Measurements from ENCODE around the gene SLC12A9. TPM values are rescaled to one million over a fixed set of nuclear protein-coding genes. Genes with fewer than 3 reads are reported as not detected.
"Not testable (repeated sequence)": the region's sequence is repeated elsewhere in the genome, so short reads cannot be mapped to it uniquely, and the experiment has no call there.

SLC12A9 gene
- total RNA-seq, 1 experiment from 2014 or later = 29.9 TPM

DNA sequence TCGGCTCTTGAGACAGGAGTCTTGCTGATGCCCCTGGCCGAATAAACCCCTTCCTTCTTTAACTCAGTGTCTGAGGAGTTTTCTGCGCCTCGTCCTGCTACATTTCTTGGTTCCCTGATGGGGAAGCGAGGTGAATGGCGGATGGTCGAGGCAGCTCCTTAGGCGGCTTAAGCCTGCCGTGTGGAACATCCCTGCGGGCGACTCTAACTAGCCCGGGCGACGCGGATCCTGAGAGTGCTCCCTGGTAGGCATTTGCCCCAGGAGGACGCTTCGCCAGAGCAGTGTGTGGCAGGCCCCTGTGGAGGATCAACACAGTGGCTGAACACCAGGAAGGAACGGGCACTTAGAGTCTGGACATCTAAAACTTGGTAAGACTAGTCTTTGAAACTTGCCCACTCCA lies 13.2 kb upstream of the SLC12A9 start:
- no TSS peak for BruUV-seq (replicated peaks)
- Mint-ChIP-seq H3K27me3 (ENCODE audit: unreplicated experiment) (no peaks in the 10 kb centered on the region), H3K4me3 (ENCODE audit: low read depth, unreplicated experiment) (no peak overlapping the region), H3K4me1 (ENCODE audit: low read depth, unreplicated experiment) (peaks cover 12% of the 10 kb centered on the region), H3K27ac (ENCODE audit: unreplicated experiment) (no peak overlapping the region), H3K36me3 (ENCODE audit: insufficient read depth, unreplicated experiment) (peaks cover 19% of the 10 kb centered on the region), H3K9me3 (ENCODE audit: low read depth, unreplicated experiment) (no peaks in the 10 kb centered on the region)
- intact Hi-C loops (cut with micrococcal nuclease; ENCODE audit: unreplicated experiment) = no loop called here
- CTCF ChIA-PET = no interaction called here
- no peak for DNase-seq
- TF ChIP-seq, protein P1, sequence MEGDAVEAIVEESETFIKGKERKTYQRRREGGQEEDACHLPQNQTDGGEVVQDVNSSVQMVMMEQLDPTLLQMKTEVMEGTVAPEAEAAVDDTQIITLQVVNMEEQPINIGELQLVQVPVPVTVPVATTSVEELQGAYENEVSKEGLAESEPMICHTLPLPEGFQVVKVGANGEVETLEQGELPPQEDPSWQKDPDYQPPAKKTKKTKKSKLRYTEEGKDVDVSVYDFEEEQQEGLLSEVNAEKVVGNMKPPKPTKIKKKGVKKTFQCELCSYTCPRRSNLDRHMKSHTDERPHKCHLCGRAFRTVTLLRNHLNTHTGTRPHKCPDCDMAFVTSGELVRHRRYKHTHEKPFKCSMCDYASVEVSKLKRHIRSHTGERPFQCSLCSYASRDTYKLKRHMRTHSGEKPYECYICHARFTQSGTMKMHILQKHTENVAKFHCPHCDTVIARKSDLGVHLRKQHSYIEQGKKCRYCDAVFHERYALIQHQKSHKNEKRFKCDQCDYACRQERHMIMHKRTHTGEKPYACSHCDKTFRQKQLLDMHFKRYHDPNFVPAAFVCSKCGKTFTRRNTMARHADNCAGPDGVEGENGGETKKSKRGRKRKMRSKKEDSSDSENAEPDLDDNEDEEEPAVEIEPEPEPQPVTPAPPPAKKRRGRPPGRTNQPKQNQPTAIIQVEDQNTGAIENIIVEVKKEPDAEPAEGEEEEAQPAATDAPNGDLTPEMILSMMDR (IDR thresholded peaks at IDR 0.05; ENCODE audit: unreplicated experiment) = no peak

DNA sequence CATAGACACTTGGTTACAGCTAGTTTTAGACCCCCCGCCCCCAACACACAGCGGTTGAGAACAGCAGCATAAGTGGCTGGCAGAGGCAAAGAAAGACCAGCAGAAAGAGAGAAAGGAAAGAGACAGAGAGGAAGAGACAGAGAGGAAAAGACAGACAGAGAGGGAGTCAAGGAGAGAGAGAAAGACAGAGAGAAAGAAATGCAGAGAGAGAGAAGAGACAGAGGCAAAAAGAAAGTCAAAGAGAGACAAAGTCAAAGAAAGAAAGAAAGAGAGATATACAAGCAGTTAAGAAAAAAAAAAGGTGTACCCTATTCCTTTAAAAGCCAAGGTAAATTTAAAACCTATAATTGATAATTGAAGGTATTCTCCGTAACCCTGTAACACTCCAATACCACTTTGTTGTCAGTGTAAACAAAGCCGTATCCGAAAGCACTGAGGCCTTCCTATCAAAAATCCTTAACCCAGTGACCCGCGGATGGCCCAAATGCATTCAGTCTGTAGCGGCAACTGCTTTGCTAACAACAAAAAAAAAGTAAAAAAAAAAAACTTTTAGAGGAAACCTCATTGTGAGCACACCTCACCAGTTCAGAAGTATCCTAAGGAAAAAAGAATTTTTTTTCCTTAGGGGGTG lies 11.9 kb upstream of the SLC12A9 start:
- Mint-ChIP-seq H3K27me3 (ENCODE audit: unreplicated experiment) (no peaks in the 10 kb centered on the region), H3K4me1 (ENCODE audit: low read depth, unreplicated experiment) (peaks cover 5% of the 10 kb centered on the region), H3K27ac (ENCODE audit: unreplicated experiment) (no peak overlapping the region), H3K9me3 (ENCODE audit: low read depth, unreplicated experiment) (no peaks in the 10 kb centered on the region), H3K4me3 (ENCODE audit: low read depth, unreplicated experiment) (no peak overlapping the region), H3K36me3 (ENCODE audit: insufficient read depth, unreplicated experiment) (peaks cover 13% of the 10 kb centered on the region)
- CTCF ChIA-PET = no interaction called here
- no peak for DNase-seq
- no TSS peak for BruUV-seq (replicated peaks)
- TF ChIP-seq, protein P1 (IDR thresholded peaks at IDR 0.05; ENCODE audit: unreplicated experiment) = no peak
- intact Hi-C loops (cut with micrococcal nuclease; ENCODE audit: unreplicated experiment) = no loop called here

DNA sequence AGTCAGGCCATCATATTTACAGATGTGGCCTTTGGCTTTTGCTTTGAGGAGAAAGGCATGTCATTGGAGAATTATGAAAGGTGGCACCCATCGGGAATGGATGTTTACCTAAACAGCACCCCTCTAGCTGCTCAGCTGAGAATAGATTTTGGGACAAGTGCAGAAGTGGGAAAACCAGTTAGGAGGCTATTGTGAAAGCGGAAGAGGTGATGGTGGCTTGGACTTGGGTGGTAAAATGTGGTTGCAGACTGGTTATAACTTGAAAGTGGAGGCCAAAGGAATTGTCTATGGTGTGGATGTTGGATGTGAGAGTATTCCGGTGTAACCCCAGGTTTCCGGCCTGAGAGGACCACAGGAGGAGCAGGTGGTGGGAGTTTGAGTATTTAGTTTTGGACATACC lies 5.2 kb upstream of the SLC12A9 start:
- no peak overlapping the region for H3K27ac Mint-ChIP-seq (ENCODE audit: unreplicated experiment)
- CTCF ChIA-PET = no interaction called here
- no peak for DNase-seq
- TF ChIP-seq, protein P1 (IDR thresholded peaks at IDR 0.05; ENCODE audit: unreplicated experiment) = no peak
- BruUV-seq (replicated peaks) = no TSS peak
- intact Hi-C loops (cut with micrococcal nuclease; ENCODE audit: unreplicated experiment) = no loop called here
- H3K4me1 Mint-ChIP-seq (ENCODE audit: low read depth, unreplicated experiment) = peaks cover 8% of the 10 kb centered on the region
- H3K4me3 Mint-ChIP-seq (ENCODE audit: low read depth, unreplicated experiment) = no peak overlapping the region
- no peaks in the 10 kb centered on the region for H3K9me3 Mint-ChIP-seq (ENCODE audit: low read depth, unreplicated experiment)
- H3K27me3 Mint-ChIP-seq (ENCODE audit: unreplicated experiment) = no peaks in the 10 kb centered on the region
- peaks cover 8% of the 10 kb centered on the region for H3K36me3 Mint-ChIP-seq (ENCODE audit: insufficient read depth, unreplicated experiment)

- CTCF ChIA-PET = interaction anchor here (0.6 kb wide), 2 partner anchors 88 to 290 kb away, joined by 3 to 4 read pairs; no protein-coding TSS in a partner anchor
- Mint-ChIP-seq H3K27me3 (ENCODE audit: unreplicated experiment) (no peaks in the 10 kb centered on the region), H3K36me3 (ENCODE audit: insufficient read depth, unreplicated experiment) (peaks cover 28% of the 10 kb centered on the region), H3K4me1 (ENCODE audit: low read depth, unreplicated experiment) (no peaks in the 10 kb centered on the region), H3K27ac (ENCODE audit: unreplicated experiment) (no peak overlapping the region), H3K4me3 (ENCODE audit: low read depth, unreplicated experiment) (peak overlapping the region; percentile 85), H3K9me3 (ENCODE audit: low read depth, unreplicated experiment) (no peaks in the 10 kb centered on the region)
- TF ChIP-seq, protein P1 (IDR thresholded peaks at IDR 0.05; ENCODE audit: unreplicated experiment) = no peak
- intact Hi-C loops (cut with micrococcal nuclease; ENCODE audit: unreplicated experiment) = no loop called here
- no peak for DNase-seq
- BruUV-seq (replicated peaks) = no TSS peak
Measured at GRCh38 chr7:100854146-100854895, 1.8 kb downstream of the SLC12A9 start.

- intact Hi-C loops (cut with micrococcal nuclease; ENCODE audit: unreplicated experiment); DNase-seq; H3K4me3 Mint-ChIP-seq (ENCODE audit: low read depth, unreplicated experiment); BruUV-seq (replicated peaks); H3K27ac Mint-ChIP-seq (ENCODE audit: unreplicated experiment); H3K4me1 Mint-ChIP-seq (ENCODE audit: low read depth, unreplicated experiment); H3K9me3 Mint-ChIP-seq (ENCODE audit: low read depth, unreplicated experiment); H3K27me3 Mint-ChIP-seq (ENCODE audit: unreplicated experiment): not testable (repeated sequence)
- CTCF ChIA-PET = interaction anchor here (0.6 kb wide), 1 partner anchor 87 kb away, joined by 3 read pairs; no protein-coding TSS in a partner anchor
- peaks cover 28% of the 10 kb centered on the region for H3K36me3 Mint-ChIP-seq (ENCODE audit: insufficient read depth, unreplicated experiment)
Measured at GRCh38 chr7:100854899-100855298, 2.4 kb downstream of the SLC12A9 start.
